OCI-LY3 (cell line): ENCODE results near the gene ZNF865.

Experiments
- H2AFZ ChIP-seq: fragments of 200-600, 300-600 bp; shearing (Covaris generic); 2 replicates; pipeline ENCODE4 v1.6.0; 2014; ENCODE audit warnings: antibody characterized with exemption, low read depth, low read length
- H3K27ac ChIP-seq: fragments of 200-600, 300-600 bp; sonication (generic); 2 replicates; pipeline ENCODE4 v1.5.1; 2014; ENCODE audit warnings: mild to moderate bottlenecking, low read length, moderate library complexity, mixed read lengths
- H3K27me3 ChIP-seq: fragments of 200-600, 300-600 bp; sonication (generic); 2 replicates; pipeline ENCODE4 v1.6.1; 2014; ENCODE audit warnings: low read depth, low read length, mixed read lengths
- H3K36me3 ChIP-seq: fragments of 200-600, 300-600 bp; sonication (generic); replicated peaks from 2 replicates; pipeline ENCODE3; 2014; ENCODE audit warnings: low read depth, low read length, mixed read lengths
- H3K4me1 ChIP-seq: fragments of 300-600, 200-600 bp; sonication (generic); 2 replicates; pipeline ENCODE4 v1.6.1; 2014; ENCODE audit warnings: low read length, mixed read lengths
- H3K4me2 ChIP-seq: fragments of 200-600, 300-600 bp; sonication (generic); 2 replicates; pipeline ENCODE4 v1.6.1; 2014; ENCODE audit warnings: low read length, mixed read lengths
- H3K4me3 ChIP-seq: fragments of 300-600, 200-600 bp; sonication (generic); 2 replicates; pipeline ENCODE4 v1.5.1; 2014; ENCODE audit warnings: antibody characterized with exemption, mild to moderate bottlenecking, low read length, moderate library complexity
- H3K79me2 ChIP-seq: fragments of 300-600, 200-600 bp; shearing (Covaris generic); 2 replicates; pipeline ENCODE4 v1.6.1; 2014; ENCODE audit warnings: mild to moderate bottlenecking, low read length, mixed read lengths
- H3K9ac ChIP-seq: fragments of 300-600, 200-600 bp; shearing (Covaris generic); 2 replicates; pipeline ENCODE4 v1.6.0; 2014; ENCODE audit warnings: mild to moderate bottlenecking, low read length, moderate library complexity
- H3K9me3 ChIP-seq: fragments of 200-600, 300-600 bp; shearing (Covaris generic); 2 replicates; pipeline ENCODE4 v1.6.1; 2014; ENCODE audit warnings: low read length, mixed read lengths; ENCODE audit not compliant: insufficient read depth
- H4K20me1 ChIP-seq: fragments of 200-600, 300-600 bp; sonication (generic); 2 replicates; pipeline ENCODE4 v1.6.1; 2016; ENCODE audit warnings: low read length, mixed read lengths; ENCODE audit not compliant: insufficient read depth
- CTCF ChIP-seq: fragments of 200-600, 300-600 bp; sonication (generic); IDR thresholded peaks from 2 replicates; pipeline ENCODE4 v1.5.1; 2014; ENCODE audit warnings: antibody characterized with exemption, low read length, low read depth
- EZH2phosphoT487 ChIP-seq: fragments of 200-600 bp; shearing (Covaris generic); IDR thresholded peaks from 2 replicates; pipeline ENCODE4 v1.6.1; 2018; ENCODE audit warnings: antibody characterized with exemption, mixed run types, low read depth

Gene ZNF865

DNA sequence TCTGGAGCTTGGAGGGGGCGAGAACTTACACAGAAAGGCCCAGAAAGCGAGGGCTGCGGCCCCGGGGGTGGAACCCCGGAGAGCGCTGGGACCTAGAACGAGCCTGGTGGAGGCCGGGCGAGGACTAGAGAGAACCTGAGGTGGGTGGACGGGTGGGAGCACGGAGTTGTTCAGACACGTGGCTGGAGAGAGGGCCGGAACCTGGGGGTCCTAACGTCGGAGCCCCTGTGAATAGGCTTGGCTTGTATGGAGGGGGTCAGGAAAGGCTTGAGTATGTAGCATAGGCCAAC, 38.4 kb downstream of the ZNF865 start:
- H2AFZ ChIP-seq, result no peak overlapping the region
- peak overlapping the region; percentile 92 for H3K9ac ChIP-seq
- H3K79me2 ChIP-seq, result peaks cover 83% of the 10 kb centered on the region

DNA sequence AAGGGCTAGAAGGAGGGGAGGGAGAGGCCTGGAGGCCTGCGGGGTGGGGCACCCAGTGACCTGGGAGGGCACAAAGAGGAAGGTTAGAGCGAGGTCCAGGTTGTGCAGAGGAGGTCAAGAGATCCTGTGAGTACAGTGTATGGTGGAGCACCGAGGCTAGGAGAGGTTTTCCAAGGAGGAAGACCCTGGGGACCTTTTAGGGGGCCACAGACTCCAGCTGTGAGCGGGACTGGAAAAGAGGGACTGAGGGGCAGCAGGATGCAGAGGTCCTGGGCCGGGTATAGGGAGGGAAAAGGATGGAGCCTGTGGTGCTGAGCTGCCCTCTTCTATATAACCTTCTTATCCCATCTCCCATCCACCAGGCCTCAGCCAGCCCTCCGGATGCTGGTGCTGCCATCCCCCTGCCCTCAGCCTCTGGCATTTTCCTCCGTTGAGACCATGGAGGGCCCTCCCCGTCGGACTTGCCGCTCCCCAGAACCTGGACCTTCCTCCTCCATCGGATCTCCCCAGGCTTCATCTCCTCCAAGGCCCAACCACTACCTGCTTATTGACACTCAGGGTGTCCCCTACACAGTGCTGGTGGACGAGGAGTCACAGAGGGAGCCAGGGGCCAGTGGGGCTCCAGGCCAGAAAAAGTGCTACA, 38.9 kb downstream of the ZNF865 start:
- H4K20me1 ChIP-seq, result no peaks in the 10 kb centered on the region
- peak overlapping the region; percentile 84 for H3K4me2 ChIP-seq
- peak overlapping the region; percentile 92 for H3K9ac ChIP-seq
- peak overlapping the region; percentile 84 for H3K27ac ChIP-seq
- TF ChIP-seq EZH2phosphoT487, result no peak
- TF ChIP-seq CTCF, result no peak
- peaks cover 39% of the 10 kb centered on the region for H3K4me1 ChIP-seq
- H2AFZ ChIP-seq, result no peak overlapping the region
- H3K9me3 ChIP-seq, result no peaks in the 10 kb centered on the region
- no peaks in the 10 kb centered on the region for H3K27me3 ChIP-seq
- peaks cover 81% of the 10 kb centered on the region for H3K79me2 ChIP-seq
- peak overlapping the region; percentile 86 for H3K4me3 ChIP-seq
- H3K36me3 ChIP-seq, result peaks cover 10% of the 10 kb centered on the region

More for the DNA sequence above, 38.4 kb downstream of the ZNF865 start:
- H3K4me2 ChIP-seq, result peak overlapping the region; percentile 84
- H3K4me3 ChIP-seq, result peak overlapping the region; percentile 86
- H4K20me1 ChIP-seq, result no peaks in the 10 kb centered on the region
- H3K9me3 ChIP-seq, result no peaks in the 10 kb centered on the region
- H3K36me3 ChIP-seq, result peaks cover 10% of the 10 kb centered on the region
- H3K4me1 ChIP-seq, result peaks cover 36% of the 10 kb centered on the region
- H3K27me3 ChIP-seq, result no peaks in the 10 kb centered on the region
- H3K27ac ChIP-seq, result peak overlapping the region; percentile 84
- TF ChIP-seq EZH2phosphoT487, result no peak
- TF ChIP-seq CTCF, result no peak

- Histone ChIP-seq H3K4me1 (peaks cover 38% of the 10 kb centered on the region), H3K79me2 (peaks cover 74% of the 10 kb centered on the region)
These were observed 39.5 kb downstream of the ZNF865 start for GRCh38 chr19:55644842-55645511.

More at GRCh38 chr19:55644842-55645511, 39.5 kb downstream of the ZNF865 start:
- Histone ChIP-seq H4K20me1 (no peaks in the 10 kb centered on the region), H3K4me3 (peak overlapping the region; percentile 86), H2AFZ (no peak overlapping the region), H3K9me3 (no peaks in the 10 kb centered on the region), H3K9ac (peak overlapping the region; percentile 92), H3K36me3 (peaks cover 10% of the 10 kb centered on the region), H3K4me2 (peak overlapping the region; percentile 84), H3K27me3 (no peaks in the 10 kb centered on the region), H3K27ac (peak overlapping the region; percentile 84; the same call in 1 of the 2 replicates)
- TF ChIP-seq EZH2phosphoT487 (no peak), CTCF (no peak)
